C4-2B (cell line): ENCODE results near the gene SCN4A.
"Not testable (repeated sequence)": the region's sequence is repeated elsewhere in the genome, so short reads cannot be mapped to it uniquely, and the experiment has no call there.

Experiments
- CTCF ChIP-seq: fragments of 450-650 bp; conservative IDR thresholded peaks from 2 replicates; pipeline ENCODE4 v1.5.1; 2017; ENCODE audit warnings: mild to moderate bottlenecking
- ZFX ChIP-seq: fragments of 450-650 bp; IDR thresholded peaks from 2 replicates; pipeline ENCODE4 v1.6.1; 2017

GRCh38 chr17:63909586-63909985 is 63.1 kb downstream of the SCN4A start:
- not testable (repeated sequence) for TF ChIP-seq CTCF, ZFX
